HG03196 (cell line): ENCODE measurements around the gene SPATS2.

Source experiments
- ATAC-seq: cut with Tn5 transposase; IDR thresholded peaks from one replicate; pipeline ENCODE4 v1.9.1; 2021; ENCODE audit not compliant: unreplicated experiment

SPATS2 gene

DNA sequence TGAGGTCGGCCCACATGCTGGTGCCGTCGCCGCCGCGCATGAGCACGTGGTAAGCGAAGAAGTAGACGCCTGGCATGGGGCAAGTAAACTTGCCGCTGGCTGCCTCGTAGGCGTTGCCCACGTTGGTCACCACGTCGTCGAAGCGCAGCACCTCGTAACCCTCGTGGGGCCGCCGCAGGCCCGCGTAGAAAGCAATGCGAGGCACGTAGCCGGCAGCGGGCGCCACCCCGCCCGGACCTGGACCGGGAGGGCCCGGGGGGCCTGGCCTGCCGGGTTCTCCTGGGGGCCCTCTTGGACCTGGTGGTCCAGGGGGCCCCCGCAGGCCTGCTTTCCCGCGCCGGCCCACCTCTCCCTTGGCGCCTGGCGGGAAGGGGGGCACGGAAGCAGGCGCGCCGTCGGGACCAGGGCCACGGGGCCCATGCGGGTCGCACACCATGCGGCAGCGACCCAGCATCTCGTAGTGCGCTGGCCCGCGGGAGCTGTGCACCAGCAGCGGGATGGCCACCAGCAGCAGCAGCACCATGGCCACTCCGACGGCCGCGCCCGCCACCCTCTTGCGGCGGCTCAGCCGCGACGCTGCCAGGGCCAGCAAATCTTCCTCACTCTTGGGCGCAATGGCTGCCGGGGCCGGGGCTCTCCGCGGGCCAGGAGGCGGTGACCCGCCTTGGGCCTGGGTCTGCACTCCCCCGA lies 31.2 kb upstream of the SPATS2 start:
- no peak for ATAC-seq

GRCh38 chr12:49336645-49337584 lies 30.3 kb upstream of the SPATS2 start, which contains the start of gene C1QL4:
Gene C1QL4, minus strand, starts transcription at chr12:49337188. Its CDS starts 711 bp downstream, at chr12:49336477.
- no peak for ATAC-seq

DNA sequence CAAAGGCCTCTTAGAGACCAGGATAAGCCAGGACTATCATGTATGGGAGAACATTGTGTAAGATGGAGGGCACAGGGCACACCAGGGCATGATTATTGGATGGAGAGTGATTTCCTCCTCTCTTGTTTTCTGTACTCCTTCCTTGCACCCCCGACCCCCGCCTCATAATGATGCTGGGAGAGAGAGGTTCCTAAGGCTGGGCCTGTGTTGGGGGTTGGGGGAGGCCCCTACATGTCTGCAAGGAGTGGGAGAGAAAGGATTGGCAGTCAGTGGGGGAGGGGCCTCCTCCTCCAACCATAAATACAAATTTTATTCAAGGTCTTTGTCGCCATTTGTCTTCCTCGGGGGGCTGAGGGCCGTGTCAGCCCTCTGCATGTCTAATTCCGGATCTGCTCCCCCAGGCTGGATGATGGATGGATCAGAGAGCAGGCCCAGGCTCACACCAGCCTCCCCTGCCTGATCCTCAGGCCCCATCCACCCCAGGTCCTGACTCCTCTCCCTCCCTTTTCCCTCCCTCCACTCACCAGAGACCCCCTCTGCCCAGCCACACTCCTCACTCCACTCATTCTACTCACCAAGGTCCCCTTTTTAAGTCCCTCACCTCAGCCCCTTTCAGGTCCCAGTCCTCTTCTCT lies 28.3 kb upstream of the SPATS2 start:
- ATAC-seq = no peak

GRCh38 chr12:49339464-49339861 lies 27.8 kb upstream of the SPATS2 start:
- ATAC-seq = no peak

DNA sequence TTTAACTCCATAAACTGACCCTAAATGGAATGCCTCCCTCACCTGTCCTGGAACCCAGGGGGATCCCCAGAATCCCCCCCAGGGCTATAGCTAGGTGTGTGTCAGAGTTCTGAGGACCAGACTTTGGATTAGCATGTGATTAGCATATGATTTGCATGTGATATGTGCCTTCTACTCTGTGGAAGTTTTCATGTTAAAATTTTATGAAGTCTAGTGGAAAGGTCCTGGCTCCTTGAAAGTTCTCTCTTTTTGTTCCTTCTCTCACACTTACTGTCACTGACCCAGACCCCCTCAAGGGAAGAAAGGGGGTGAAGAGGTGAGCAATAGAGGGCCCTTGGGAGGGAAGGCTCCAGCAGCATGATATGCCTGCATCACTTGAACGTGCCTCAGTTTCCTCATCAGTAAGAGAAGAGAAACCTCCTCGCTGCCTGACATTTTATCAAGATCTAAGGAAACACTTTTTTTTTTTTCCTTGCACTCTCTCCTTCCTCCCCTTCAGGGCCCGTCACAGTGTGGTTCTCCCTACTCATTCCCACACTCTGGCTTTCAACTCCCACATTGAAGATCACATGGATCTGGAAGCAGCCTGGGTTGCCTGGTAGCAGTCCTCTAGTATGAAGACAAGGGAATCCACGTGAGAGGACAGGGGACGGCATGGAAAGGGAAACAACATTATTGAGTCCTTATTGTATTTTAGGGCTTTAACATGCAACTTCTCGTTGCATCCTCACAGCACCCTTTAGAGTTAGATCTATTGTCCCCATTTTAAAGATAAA lies 27.0 kb upstream of the SPATS2 start:
- no peak for ATAC-seq

DNA sequence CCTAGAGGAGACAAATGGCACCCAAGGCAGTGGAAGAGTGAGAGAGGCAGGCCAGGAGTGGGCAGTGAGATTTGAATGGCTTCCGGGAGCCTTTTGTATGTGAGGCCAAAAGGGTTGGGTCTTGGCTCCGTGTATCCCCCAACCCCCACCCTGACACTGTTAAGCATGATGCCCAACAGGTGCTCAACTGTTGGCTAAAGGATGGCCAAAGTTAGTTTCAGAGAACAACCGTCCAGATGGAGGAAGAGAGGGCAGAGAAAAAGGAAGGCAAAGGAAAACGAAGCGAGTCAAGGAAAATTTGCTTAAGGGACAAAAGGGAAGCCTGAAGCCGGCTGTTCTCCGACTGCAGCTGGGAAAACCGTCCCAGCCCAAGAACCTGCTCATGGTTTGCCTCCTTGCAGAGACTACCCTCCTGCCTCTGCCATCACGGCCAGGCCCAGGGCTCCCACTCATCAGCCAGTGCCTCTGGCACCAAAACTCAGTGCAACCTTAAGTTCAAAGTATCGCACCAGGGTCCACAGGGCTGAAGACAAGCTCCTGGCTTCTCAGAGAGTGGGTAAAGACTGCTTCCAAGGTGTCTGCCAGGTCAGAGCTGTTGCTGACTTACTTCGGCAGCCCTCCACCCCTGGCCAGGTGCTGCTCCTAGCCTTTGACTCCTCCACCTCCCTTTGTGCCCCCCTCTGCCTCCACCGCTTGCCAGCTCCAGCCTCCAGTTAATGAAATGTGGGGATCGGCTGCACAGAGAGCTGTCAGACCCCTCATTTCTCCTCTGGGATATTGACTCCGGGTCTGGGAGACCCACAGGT lies 26.1 kb upstream of the SPATS2 start:
- ATAC-seq = no peak

- no peak for ATAC-seq
Measured at GRCh38 chr12:49341777-49342065, 25.5 kb upstream of the SPATS2 start.

DNA sequence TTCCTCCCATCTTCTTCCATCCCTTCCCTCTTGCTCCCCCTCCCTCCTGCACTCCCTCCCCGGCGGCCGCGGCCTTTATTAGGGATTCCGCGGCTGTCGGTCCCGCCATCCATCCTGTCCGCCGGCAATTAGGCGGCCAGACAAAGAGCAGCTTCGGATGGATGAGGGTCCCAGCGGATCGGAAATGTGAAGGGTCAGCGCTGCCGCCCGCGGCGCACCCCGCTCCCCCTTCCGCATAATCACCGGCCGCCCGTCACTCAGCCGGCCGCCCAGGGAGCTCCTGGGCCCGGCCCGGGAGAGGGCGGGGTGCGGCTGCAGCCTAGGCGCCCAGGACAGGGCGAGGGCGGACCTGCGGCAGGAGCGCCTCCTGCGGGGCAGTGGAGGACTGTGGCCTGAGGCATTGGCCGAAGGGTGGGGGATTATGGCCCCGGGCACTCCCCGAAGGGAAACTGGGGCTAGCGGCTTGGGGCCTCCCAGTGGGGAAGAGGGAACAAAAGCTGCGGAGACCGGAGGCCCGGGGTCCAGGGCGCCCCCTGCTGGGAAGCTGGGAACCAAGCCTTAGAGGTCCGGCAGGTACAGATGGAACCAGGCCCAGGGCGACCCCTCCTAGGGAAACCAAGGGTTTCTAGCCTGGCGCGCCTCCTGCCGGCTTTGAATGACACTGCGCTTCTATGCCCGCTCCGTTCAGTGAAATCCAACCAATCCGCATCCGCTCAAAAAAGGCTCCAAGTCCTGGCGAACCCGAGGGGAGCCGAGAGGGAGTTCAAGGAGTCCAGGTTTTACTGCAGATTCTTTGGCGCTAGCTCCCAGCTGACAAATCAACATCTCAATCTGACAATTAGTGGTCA lies 25.0 kb upstream of the SPATS2 start:
- peak; percentile 57 for ATAC-seq

- ATAC-seq = no peak
Measured at GRCh38 chr12:49342914-49343731, 24.1 kb upstream of the SPATS2 start.

- no peak for ATAC-seq
Measured at GRCh38 chr12:49344486-49345050, 22.7 kb upstream of the SPATS2 start.

GRCh38 chr12:49345051-49345824 lies 22.0 kb upstream of the SPATS2 start:
- no peak for ATAC-seq

GRCh38 chr12:49345825-49346658 lies 21.2 kb upstream of the SPATS2 start:
- ATAC-seq = no peak

DNA sequence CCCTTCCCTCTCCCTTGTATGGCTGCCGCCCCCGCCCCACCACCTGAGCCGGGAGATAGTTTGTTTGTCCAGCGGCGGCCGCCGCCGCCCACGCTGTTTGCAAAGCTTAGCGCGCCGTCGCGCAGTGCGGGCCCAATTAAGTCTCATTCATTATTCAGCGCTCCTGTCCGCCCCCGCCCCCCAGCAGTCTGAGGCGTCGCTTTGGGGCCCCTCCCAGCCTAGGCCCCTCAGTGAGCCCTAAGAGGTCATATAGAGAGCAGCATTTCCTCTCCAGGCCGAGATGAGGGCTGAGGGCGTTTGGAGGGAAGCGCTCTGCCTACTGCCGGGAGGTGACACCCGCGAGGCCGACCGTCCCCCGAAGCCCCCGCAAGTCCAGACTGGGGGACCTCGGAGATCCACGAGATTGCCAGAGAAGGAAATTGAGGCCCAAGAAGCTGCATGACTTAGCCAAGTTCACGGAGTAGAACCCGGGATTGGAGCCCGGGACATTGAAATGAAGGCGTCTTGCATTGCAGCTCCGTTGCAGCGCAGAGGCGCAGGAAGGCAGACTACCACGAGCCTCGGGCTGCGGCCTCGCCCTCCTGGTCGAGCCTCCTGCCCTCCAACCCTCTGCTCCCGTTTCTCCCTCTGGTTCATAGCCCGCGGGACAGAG lies 20.5 kb upstream of the SPATS2 start, which contains the start of gene DNAJC22:
Gene DNAJC22 (plus strand): TSS at position 230 of the 652 bp plus-strand sequence. CDS start 1,985 bp downstream, outside the sequence.
- no peak for ATAC-seq

- no peak for ATAC-seq
Measured at GRCh38 chr12:49347311-49348193, 19.7 kb upstream of the SPATS2 start.

DNA sequence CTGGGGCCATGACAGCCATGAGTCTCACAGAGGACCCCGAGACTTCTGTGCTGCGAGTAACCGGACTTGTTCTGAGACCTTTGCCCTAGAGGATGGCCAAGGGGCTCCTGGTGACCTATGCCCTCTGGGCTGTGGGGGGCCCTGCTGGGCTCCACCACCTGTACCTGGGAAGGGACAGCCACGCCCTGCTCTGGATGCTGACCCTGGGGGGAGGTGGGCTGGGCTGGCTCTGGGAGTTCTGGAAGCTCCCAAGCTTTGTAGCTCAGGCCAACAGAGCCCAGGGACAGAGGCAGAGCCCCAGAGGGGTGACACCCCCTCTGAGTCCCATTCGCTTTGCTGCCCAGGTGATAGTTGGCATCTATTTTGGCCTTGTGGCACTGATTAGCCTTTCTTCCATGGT lies 18.5 kb upstream of the SPATS2 start:
- ATAC-seq = no peak
